Keratinocyte (primary cell): ENCODE measurements around the gene CNKSR3. TPM values are rescaled to one million over a fixed set of nuclear protein-coding genes. Genes with fewer than 3 reads are reported as not detected.

Source experiments
- DNase-seq: peaks from one replicate; pipeline ENCODE4 v3.0.0-alpha.2; 2011; ENCODE audit warnings: low read depth, missing footprints, low spot score
- FAIRE-seq: peaks from 2 replicates; lab custom pipeline; 2011; peaks lifted over from hg19 to GRCh38; lab: Jason Lieb, UNC
- H2AFZ ChIP-seq: 2 replicates; pipeline ENCODE4 v1.6.0; 2012; ENCODE audit warnings: low read length, control low read depth, inconsistent platforms; ENCODE audit not compliant: control insufficient read depth
- H3K27ac ChIP-seq: 2 replicates; pipeline ENCODE4 v1.5.1; 2011; ENCODE audit warnings: low read length; ENCODE audit not compliant: control insufficient read depth, insufficient read depth
- H3K27me3 ChIP-seq: 3 replicates; pipeline ENCODE4 v1.6.0; 2011; ENCODE audit warnings: low read length; ENCODE audit not compliant: control insufficient read depth, insufficient read depth; ENCODE audit errors: extremely low read depth
- H3K36me3 ChIP-seq, 2 experiments: 2 replicates in 1 of 2; 3 replicates in 1 of 2; pipeline ENCODE4 v1.5.1; 2011; ENCODE audit warnings: low read length in 2 of 2, mild to moderate bottlenecking in 1 of 2; ENCODE audit not compliant: control insufficient read depth in 2 of 2, insufficient read depth in 2 of 2; ENCODE audit errors: extremely low read depth in 1 of 2
- H3K4me1 ChIP-seq: 3 replicates; pipeline ENCODE4 v1.5.1; 2011; ENCODE audit warnings: low read length; ENCODE audit not compliant: control insufficient read depth, insufficient read depth; ENCODE audit errors: extremely low read depth
- H3K4me2 ChIP-seq: 3 replicates; pipeline ENCODE4 v1.6.0; 2011; ENCODE audit warnings: low read depth, low read length; ENCODE audit not compliant: control insufficient read depth, insufficient read depth; ENCODE audit errors: extremely low read depth
- H3K4me3 ChIP-seq, 3 experiments: fragments of 200-600 bp in 1 of 3; sonication (generic) in 1 of 3; 2 replicates in 2 of 3; 3 replicates in 1 of 3; pipeline ENCODE4 v1.5.1; 2011 to 2016; ENCODE audit warnings: low read length in 3 of 3, mild to moderate bottlenecking in 3 of 3, control low read depth in 2 of 3, inconsistent platforms in 1 of 3, low read depth in 1 of 3, mixed read lengths in 1 of 3, mixed run types in 1 of 3, moderate library complexity in 1 of 3; ENCODE audit not compliant: control insufficient read depth in 2 of 3, insufficient read depth in 2 of 3; ENCODE audit errors: extremely low read depth in 1 of 3
- H3K79me2 ChIP-seq: 2 replicates; pipeline ENCODE4 v1.6.0; 2012; ENCODE audit warnings: low read length; ENCODE audit not compliant: control insufficient read depth, insufficient read depth
- H3K9ac ChIP-seq: 3 replicates; pipeline ENCODE4 v1.6.0; 2011; ENCODE audit warnings: low read length; ENCODE audit not compliant: control insufficient read depth, insufficient read depth; ENCODE audit errors: extremely low read depth
- H3K9me1 ChIP-seq: 3 replicates; pipeline ENCODE4 v1.6.0; 2011; ENCODE audit warnings: low read length; ENCODE audit not compliant: control insufficient read depth, insufficient read depth; ENCODE audit errors: extremely low read depth
- H3K9me3 ChIP-seq: 2 replicates; pipeline ENCODE4 v1.5.1; 2012; ENCODE audit warnings: low read depth, low read length; ENCODE audit not compliant: control insufficient read depth
- H4K20me1 ChIP-seq: 3 replicates; pipeline ENCODE4 v1.6.0; 2011; ENCODE audit warnings: low read length; ENCODE audit not compliant: control insufficient read depth, insufficient read depth; ENCODE audit errors: extremely low read depth
- CTCF ChIP-seq, 3 experiments: IDR thresholded peaks in 1 of 3; conservative IDR thresholded peaks in 1 of 3; optimal IDR thresholded peaks in 1 of 3; 2 replicates in 2 of 3; 3 replicates in 1 of 3; pipeline versions ENCODE3 to v1.5.1; 2011; ENCODE audit warnings: low read length in 3 of 3, mild to moderate bottlenecking in 3 of 3, moderate library complexity in 2 of 3, control low read depth in 1 of 3, inconsistent platforms in 1 of 3; ENCODE audit not compliant: insufficient read depth in 2 of 3; ENCODE audit errors: extremely low read depth in 1 of 3
- EZH2 ChIP-seq: IDR thresholded peaks from one replicate; pipeline ENCODE4 v1.6.1; 2012; ENCODE audit warnings: inconsistent platforms, mild to moderate bottlenecking, low read length, moderate library complexity
- dilution Hi-C: fragments of 300-500 bp; cut with MboI; formaldehyde crosslinking; loops from one replicate; pipeline ENCODE4 v1.7.0; 2020; ENCODE audit warnings: low sequenced_read_pairs; ENCODE audit not compliant: extremely low pct_ligation_motif_present
- polyA plus RNA-seq, 5 experiments: library from polyadenylated mRNA; depleted of rRNA in 3 of 5; stranded (reverse) in 3 of 5; stranded (forward) in 1 of 5; unstranded in 1 of 5; fragments of >200 nt; gene quantifications; 1 replicate in 1 of 5; 2 replicates in 3 of 5; 3 replicates in 1 of 5; pipeline versions ENCODE4 v1.2.1 to v1.2.3, GENCODE V29; 2011 to 2012; ENCODE audit warnings: missing spikeins in 2 of 5, low read depth in 1 of 5, low replicate concordance in 1 of 5

Gene CNKSR3
- polyA plus RNA-seq, 1 donor (not counting 4 experiments of a cell fraction or from before 2014, with no cell fraction given): 2.0 TPM

GRCh38 chr6:154482858-154483257 lies 27.6 kb downstream of the CNKSR3 start:
- no peak overlapping the region for H3K27ac ChIP-seq
- TF ChIP-seq EZH2 (no peak), CTCF (optimal IDR thresholded peaks at IDR 0.05 in 1 of 3, IDR thresholded peaks at IDR 0.05 in 1 of 3, conservative IDR thresholded peaks at IDR 0.05 in 1 of 3; ENCODE audit: extremely low read depth in 1 of 3, insufficient read depth in 2 of 3, low read length in 3 of 3) (no peak)
- dilution Hi-C loops: no loop called here
- H3K9me3 ChIP-seq: no peaks in the 10 kb centered on the region
- H2AFZ ChIP-seq: peak overlapping the region; percentile 18
- no peaks in the 10 kb centered on the region for H4K20me1 ChIP-seq
- no peak overlapping the region for H3K9ac ChIP-seq
- peaks cover 4% of the 10 kb centered on the region for H3K4me1 ChIP-seq
- H3K36me3 ChIP-seq: no peaks in the 10 kb centered on the region
- FAIRE-seq (no peak), DNase-seq (no peak)
- H3K4me2 ChIP-seq: no peak overlapping the region
- no peaks in the 10 kb centered on the region for H3K9me1 ChIP-seq
- H3K4me3 ChIP-seq: no peak overlapping the region
- no peaks in the 10 kb centered on the region for H3K79me2 ChIP-seq
- no peaks in the 10 kb centered on the region for H3K27me3 ChIP-seq

- Histone ChIP-seq H4K20me1 (no peaks in the 10 kb centered on the region), H3K9me1 (no peaks in the 10 kb centered on the region), H3K4me3 (no peak overlapping the region), H3K79me2 (no peaks in the 10 kb centered on the region), H3K4me2 (no peak overlapping the region), H2AFZ (no peak overlapping the region), H3K4me1 (peaks cover 4% of the 10 kb centered on the region), H3K36me3 (no peaks in the 10 kb centered on the region), H3K27ac (no peak overlapping the region), H3K9ac (no peak overlapping the region), H3K27me3 (no peaks in the 10 kb centered on the region), H3K9me3 (no peaks in the 10 kb centered on the region)
- TF ChIP-seq CTCF (optimal IDR thresholded peaks at IDR 0.05 in 1 of 3, IDR thresholded peaks at IDR 0.05 in 1 of 3, conservative IDR thresholded peaks at IDR 0.05 in 1 of 3; ENCODE audit: extremely low read depth in 1 of 3, insufficient read depth in 2 of 3, low read length in 3 of 3) (no peak), EZH2 (no peak)
- dilution Hi-C loops: no loop called here
- DNase-seq (no peak), FAIRE-seq (no peak)
Observed at GRCh38 chr6:154481521-154482013, 28.9 kb downstream of the CNKSR3 start.
